Fibroblast of skin of left biceps (primary cell): ENCODE measurements around the gene RALGPS1.

Source experiments
- DNase-seq, 2 experiments: peaks; one replicate each; pipeline ENCODE4 v3.0.0-alpha.2; 2013; ENCODE audit warnings: low read depth in 2 of 2

The RALGPS1 gene

GRCh38 chr9:127205952-127206351, 291.4 kb downstream of the RALGPS1 start:
- DNase-seq = no peak

- no peak for DNase-seq
Measured at GRCh38 chr9:127206666-127207065, 292.1 kb downstream of the RALGPS1 start.

- no peak for DNase-seq
Measured at GRCh38 chr9:127207734-127208410, 293.3 kb downstream of the RALGPS1 start.

- no peak for DNase-seq
Measured at GRCh38 chr9:127208416-127208815, 293.8 kb downstream of the RALGPS1 start.

- no peak for DNase-seq
Measured at GRCh38 chr9:127209220-127209619, 294.6 kb downstream of the RALGPS1 start.

- DNase-seq = no peak
Measured at GRCh38 chr9:127209948-127210640, 295.5 kb downstream of the RALGPS1 start.

GRCh38 chr9:127210851-127211730, 296.5 kb downstream of the RALGPS1 start:
- no peak for DNase-seq

- no peak for DNase-seq
Measured at GRCh38 chr9:127211983-127212382, 297.4 kb downstream of the RALGPS1 start.

GRCh38 chr9:127212453-127212852, 297.9 kb downstream of the RALGPS1 start:
- DNase-seq = no peak

GRCh38 chr9:127213859-127214258, 299.3 kb downstream of the RALGPS1 start:
- no peak for DNase-seq

- no peak for DNase-seq
Measured at GRCh38 chr9:127214421-127215267, 300.1 kb downstream of the RALGPS1 start.

- no peak for DNase-seq
Measured at GRCh38 chr9:127215268-127216209, 301.0 kb downstream of the RALGPS1 start.

- no peak for DNase-seq
Measured at GRCh38 chr9:127216210-127216887, 301.8 kb downstream of the RALGPS1 start.

- DNase-seq = no peak
Measured at GRCh38 chr9:127216888-127217217, 302.3 kb downstream of the RALGPS1 start.

GRCh38 chr9:127218818-127219217, 304.2 kb downstream of the RALGPS1 start:
- DNase-seq = no peak

- no peak for DNase-seq
Measured at GRCh38 chr9:127219520-127219919, 304.9 kb downstream of the RALGPS1 start.

GRCh38 chr9:127221695-127222094, 307.1 kb downstream of the RALGPS1 start:
- DNase-seq = no peak

- DNase-seq = no peak
Measured at GRCh38 chr9:127222388-127223095, 308.0 kb downstream of the RALGPS1 start.

- no peak for DNase-seq
Measured at GRCh38 chr9:127223266-127223665, 308.7 kb downstream of the RALGPS1 start.
